Measurements from ENCODE around the gene GTPBP6. TPM values are rescaled to one million over a fixed set of nuclear protein-coding genes. Genes with fewer than 3 reads are reported as not detected.
"Not testable (repeated sequence)": the region's sequence is repeated elsewhere in the genome, so short reads cannot be mapped to it uniquely, and the experiment has no call there.

The GTPBP6 gene
- total RNA-seq, 1 donor from 2014 or later, result 51.4 TPM

GRCh38 chrX:259692-260355 lies 58.8 kb downstream of the GTPBP6 start:
- intact Hi-C loops (cut with DNase I), result no loop called here
- ATAC-seq (no peak), DNase-seq (ENCODE audit: missing footprints) (no peak)

GRCh38 chrX:258291-259040 lies 60.1 kb downstream of the GTPBP6 start:
- DNase-seq (ENCODE audit: missing footprints) (no peak), ATAC-seq (no peak)
- intact Hi-C loops (cut with DNase I), result no loop called here

- intact Hi-C loops (cut with DNase I), result no loop called here
- DNase-seq (ENCODE audit: missing footprints) (peak; percentile 65), ATAC-seq (no peak)
Measured at GRCh38 chrX:257681-258289, 60.8 kb downstream of the GTPBP6 start.

GRCh38 chrX:257054-257453 lies 61.5 kb downstream of the GTPBP6 start:
- ATAC-seq; intact Hi-C loops (cut with DNase I); DNase-seq (ENCODE audit: missing footprints): not testable (repeated sequence)

- no peak for DNase-seq (ENCODE audit: missing footprints)
- no peak for ATAC-seq
- intact Hi-C loops (cut with DNase I), result no loop called here
Measured at GRCh38 chrX:255923-256331, 62.7 kb downstream of the GTPBP6 start.

Other genes starting within 250 kb of the GTPBP6 start
- gene PLCXD1, start 37.4 kb downstream of the GTPBP6 start, total RNA-seq, result 6.1 TPM
- 164 TPM for gene PPP2R3B, start 68.1 kb upstream of the GTPBP6 start, total RNA-seq